ENCODE measurements around the gene HECTD4.

The HECTD4 gene

GRCh38 chr12:112238441-112238840 lies 143.8 kb downstream of the HECTD4 start:
- H3K36me3 ChIP-seq, result peaks cover 96% of the 10 kb centered on the region
- TF ChIP-seq CTCF (IDR thresholded peaks at IDR 0.05), result no peak

GRCh38 chr12:112236786-112237185 lies 145.4 kb downstream of the HECTD4 start:
- no peaks in the 10 kb centered on the region for H3K9me3 ChIP-seq
- H3K27me3 ChIP-seq, result no peaks in the 10 kb centered on the region
- TF ChIP-seq CTCF (IDR thresholded peaks at IDR 0.05), result no peak
- H3K27ac ChIP-seq, result no peak overlapping the region
- no peaks in the 10 kb centered on the region for H3K4me1 ChIP-seq (ENCODE audit: control insufficient read depth in 1 of 2, insufficient read depth in 1 of 2, low read depth in 1 of 2, low read length in 1 of 2)
- peaks cover 94% of the 10 kb centered on the region for H3K36me3 ChIP-seq
- H3K4me3 ChIP-seq (ENCODE audit: low read depth in 1 of 2, low read length in 1 of 2), result no peak overlapping the region

More at GRCh38 chr12:112238441-112238840, 143.8 kb downstream of the HECTD4 start:
- H3K27me3 ChIP-seq, result no peaks in the 10 kb centered on the region
- H3K27ac ChIP-seq, result no peak overlapping the region
- H3K4me3 ChIP-seq (ENCODE audit: low read depth in 1 of 2, low read length in 1 of 2), result no peak overlapping the region
- H3K9me3 ChIP-seq, result no peaks in the 10 kb centered on the region
- no peaks in the 10 kb centered on the region for H3K4me1 ChIP-seq (ENCODE audit: control insufficient read depth in 1 of 2, insufficient read depth in 1 of 2, low read depth in 1 of 2, low read length in 1 of 2)

GRCh38 chr12:112236386-112236785 lies 145.8 kb downstream of the HECTD4 start:
- no peaks in the 10 kb centered on the region for H3K9me3 ChIP-seq
- no peak overlapping the region for H3K4me3 ChIP-seq (ENCODE audit: low read depth in 1 of 2, low read length in 1 of 2)
- peaks cover 94% of the 10 kb centered on the region for H3K36me3 ChIP-seq
- no peak for TF ChIP-seq CTCF (IDR thresholded peaks at IDR 0.05)
- H3K4me1 ChIP-seq (ENCODE audit: control insufficient read depth in 1 of 2, insufficient read depth in 1 of 2, low read depth in 1 of 2, low read length in 1 of 2), result no peaks in the 10 kb centered on the region
- no peaks in the 10 kb centered on the region for H3K27me3 ChIP-seq
- no peak overlapping the region for H3K27ac ChIP-seq

GRCh38 chr12:112234303-112234702 lies 147.9 kb downstream of the HECTD4 start:
- H3K27ac ChIP-seq, result no peak overlapping the region
- no peak overlapping the region for H3K4me3 ChIP-seq (ENCODE audit: low read depth in 1 of 2, low read length in 1 of 2)
- H3K9me3 ChIP-seq, result no peaks in the 10 kb centered on the region
- TF ChIP-seq CTCF (IDR thresholded peaks at IDR 0.05), result no peak
- no peaks in the 10 kb centered on the region for H3K27me3 ChIP-seq
- H3K36me3 ChIP-seq, result peaks cover 95% of the 10 kb centered on the region
- no peaks in the 10 kb centered on the region for H3K4me1 ChIP-seq (ENCODE audit: control insufficient read depth in 1 of 2, insufficient read depth in 1 of 2, low read depth in 1 of 2, low read length in 1 of 2)

- no peaks in the 10 kb centered on the region for H3K9me3 ChIP-seq
- no peaks in the 10 kb centered on the region for H3K4me1 ChIP-seq (ENCODE audit: control insufficient read depth in 1 of 2, insufficient read depth in 1 of 2, low read depth in 1 of 2, low read length in 1 of 2)
- TF ChIP-seq CTCF (IDR thresholded peaks at IDR 0.05), result no peak
- no peaks in the 10 kb centered on the region for H3K27me3 ChIP-seq
- H3K36me3 ChIP-seq, result peaks cover 95% of the 10 kb centered on the region
- no peak overlapping the region for H3K4me3 ChIP-seq (ENCODE audit: low read depth in 1 of 2, low read length in 1 of 2)
- H3K27ac ChIP-seq, result no peak overlapping the region
Measured at GRCh38 chr12:112233242-112233641, 149.0 kb downstream of the HECTD4 start.

GRCh38 chr12:112230136-112230535 lies 152.1 kb downstream of the HECTD4 start:
- no peaks in the 10 kb centered on the region for H3K9me3 ChIP-seq
- no peak overlapping the region for H3K4me3 ChIP-seq (ENCODE audit: low read depth in 1 of 2, low read length in 1 of 2)
- H3K27ac ChIP-seq, result no peak overlapping the region
- no peaks in the 10 kb centered on the region for H3K4me1 ChIP-seq (ENCODE audit: control insufficient read depth in 1 of 2, insufficient read depth in 1 of 2, low read depth in 1 of 2, low read length in 1 of 2)
- peaks cover 94% of the 10 kb centered on the region for H3K36me3 ChIP-seq
- TF ChIP-seq CTCF (IDR thresholded peaks at IDR 0.05), result no peak
- no peaks in the 10 kb centered on the region for H3K27me3 ChIP-seq
